Stimulated activated CD4-positive, alpha-beta T cell treated with anti-CD3 and anti-CD28 coated beads, Interleukin-1b, Interleukin-23, amount 100 ng/mL, for 4 hours (primary cell): ENCODE measurements around the gene ZBTB7B.

ENCODE experiments used
- DNase-seq, 2 donors: peaks; one replicate each; pipeline ENCODE4 v3.0.0-alpha.2; 2020; ENCODE audit warnings: low read depth in 2 of 2

Gene ZBTB7B

DNA sequence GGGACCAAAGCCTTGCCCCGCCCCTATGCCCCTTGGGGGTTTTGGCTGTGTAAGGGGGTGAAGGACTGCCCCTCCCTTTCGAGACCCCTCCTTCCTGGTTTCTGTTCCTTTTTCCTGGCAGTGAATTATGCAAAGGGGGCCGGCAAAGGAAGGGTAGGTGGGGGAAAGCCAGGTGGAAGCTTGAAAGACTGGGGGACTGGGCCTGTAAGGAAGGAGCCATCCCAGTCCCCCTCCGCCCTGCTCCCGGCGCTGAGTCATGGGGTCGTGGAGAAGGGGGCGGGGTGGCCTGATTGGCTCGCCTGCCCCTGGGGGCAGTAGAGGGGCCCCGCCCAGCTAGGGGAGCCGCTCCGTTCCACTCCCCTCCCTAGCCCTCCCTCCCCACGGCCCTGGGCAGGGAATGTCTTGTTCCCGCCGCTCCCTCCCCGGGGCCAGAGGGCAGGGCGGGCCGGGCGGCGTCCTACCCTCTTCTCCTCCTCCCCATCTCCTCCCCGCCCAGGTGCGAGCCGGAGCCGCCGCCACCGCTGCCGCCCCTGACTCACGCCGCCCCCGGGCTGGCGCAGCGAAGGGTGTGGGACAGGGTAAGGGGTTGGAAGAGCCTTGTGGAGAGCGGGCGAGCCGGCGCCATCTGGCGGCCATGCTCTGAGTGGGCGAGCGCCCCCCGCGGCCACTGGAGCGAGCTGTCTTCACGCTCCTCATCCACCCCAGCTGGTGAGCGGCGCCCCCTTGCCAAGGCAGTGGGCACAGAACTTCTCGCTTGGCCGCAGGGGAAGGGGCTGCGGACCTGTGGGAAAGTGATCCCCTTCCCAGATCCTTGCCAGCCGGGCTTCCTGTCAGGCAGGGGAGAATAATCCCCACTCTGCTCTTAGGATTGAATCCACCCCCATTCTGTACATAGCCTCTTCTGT is 14.7 kb downstream of the ZBTB7B start:
- peak; percentile 89 to 91 for DNase-seq

DNA sequence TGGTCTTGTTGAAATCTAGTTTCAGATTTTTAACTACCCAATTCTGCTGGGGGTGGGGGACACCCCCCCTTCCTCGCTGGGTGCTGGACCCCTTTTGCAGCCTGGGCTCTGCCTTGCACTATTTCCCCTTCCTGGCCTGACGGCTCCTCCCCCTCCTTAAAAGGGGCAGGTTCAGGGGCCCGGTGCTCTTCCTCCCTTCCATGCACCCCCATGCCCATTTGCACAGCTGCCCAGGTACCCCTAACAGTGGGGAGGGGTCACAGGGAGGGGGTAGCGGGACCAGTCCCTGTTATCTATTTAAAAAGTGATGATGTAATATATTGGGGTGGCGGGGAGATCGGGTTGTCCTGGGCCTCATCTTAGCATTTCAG is 15.3 kb downstream of the ZBTB7B start:
- no peak for DNase-seq

- no peak for DNase-seq
These were observed 16.2 kb downstream of the ZBTB7B start for GRCh38 chr1:155018617-155019348.

DNA sequence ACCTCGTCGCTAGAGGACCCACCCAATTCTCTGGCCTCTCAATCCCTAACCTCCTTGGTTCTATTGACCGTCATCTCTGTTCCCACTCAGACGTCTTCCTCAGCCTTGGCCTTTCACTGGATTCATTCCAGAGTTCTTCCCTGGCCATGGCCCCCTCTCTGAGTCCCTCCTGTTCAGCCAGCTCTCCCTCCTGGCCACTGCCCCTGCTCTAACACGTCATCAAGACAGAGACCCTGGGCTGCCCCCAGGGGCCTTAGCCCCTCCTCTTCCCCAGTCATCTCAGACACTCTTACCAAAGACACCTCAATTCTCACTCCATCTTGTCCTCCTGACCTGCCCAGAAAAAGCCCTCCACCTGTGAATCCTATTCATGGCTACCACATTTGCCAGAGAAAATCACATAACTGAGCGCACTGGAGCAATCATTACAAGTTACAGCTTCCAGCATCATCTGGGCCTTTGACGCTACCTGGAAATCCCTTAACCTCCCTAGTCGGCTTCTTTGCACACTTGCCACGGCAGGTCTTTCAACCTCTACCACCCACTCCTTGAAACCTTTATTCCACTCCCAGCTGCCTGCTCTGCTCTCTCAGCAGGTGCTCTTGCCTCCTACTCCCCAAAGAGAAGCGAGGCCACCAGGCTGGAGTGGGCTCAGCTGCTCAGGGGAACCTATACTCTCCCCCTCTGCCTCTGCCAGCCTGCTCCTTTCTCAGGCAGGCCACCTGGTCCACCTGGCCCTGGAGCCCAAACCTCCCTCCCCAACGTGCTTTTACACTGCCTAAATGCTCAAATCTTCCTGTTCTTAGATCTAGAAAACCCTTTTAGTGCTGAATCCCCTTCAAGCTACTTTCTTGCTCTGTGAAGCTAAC is 17.0 kb downstream of the ZBTB7B start:
- DNase-seq, result no peak

- DNase-seq, result no peak
These were observed 19.7 kb downstream of the ZBTB7B start for GRCh38 chr1:155022136-155022926.

DNA sequence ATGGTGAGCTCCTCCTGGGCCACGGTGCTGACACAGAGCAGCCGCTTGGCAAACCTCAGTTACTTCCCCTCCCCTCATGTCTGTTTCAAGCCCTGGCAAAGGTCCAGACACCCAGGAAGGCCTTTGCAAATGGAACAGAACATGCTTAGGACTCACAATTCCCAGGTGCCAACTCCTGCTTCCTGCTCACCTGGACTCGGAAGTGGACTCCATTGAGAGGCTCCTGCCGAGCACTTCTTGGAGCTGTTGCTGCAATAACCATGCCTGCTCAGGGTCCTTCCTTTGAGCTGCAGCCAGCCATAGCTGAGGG is 20.3 kb downstream of the ZBTB7B start:
- DNase-seq, result no peak

DNA sequence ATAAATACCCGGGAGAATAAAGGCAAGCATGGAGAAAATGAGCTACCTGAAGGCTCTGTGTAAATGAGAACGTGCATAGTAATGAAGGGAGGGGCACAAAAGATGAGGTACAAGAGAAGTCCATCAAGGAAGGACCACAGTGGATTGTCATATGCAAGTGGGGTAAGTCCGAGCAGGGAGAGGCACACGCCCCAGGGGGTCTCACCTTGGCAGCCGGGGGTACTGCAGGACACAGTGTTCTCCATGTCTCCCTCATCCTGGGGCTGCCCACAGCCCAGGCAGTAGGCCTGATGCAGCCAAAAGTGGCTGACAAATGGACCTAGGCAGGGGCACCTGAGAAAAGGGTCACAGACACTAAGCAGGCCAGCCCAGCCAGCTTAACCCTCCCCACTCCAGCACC is 21.0 kb downstream of the ZBTB7B start:
- no peak for DNase-seq

- no peak for DNase-seq
These were observed 21.7 kb downstream of the ZBTB7B start for GRCh38 chr1:155024315-155024714.

DNA sequence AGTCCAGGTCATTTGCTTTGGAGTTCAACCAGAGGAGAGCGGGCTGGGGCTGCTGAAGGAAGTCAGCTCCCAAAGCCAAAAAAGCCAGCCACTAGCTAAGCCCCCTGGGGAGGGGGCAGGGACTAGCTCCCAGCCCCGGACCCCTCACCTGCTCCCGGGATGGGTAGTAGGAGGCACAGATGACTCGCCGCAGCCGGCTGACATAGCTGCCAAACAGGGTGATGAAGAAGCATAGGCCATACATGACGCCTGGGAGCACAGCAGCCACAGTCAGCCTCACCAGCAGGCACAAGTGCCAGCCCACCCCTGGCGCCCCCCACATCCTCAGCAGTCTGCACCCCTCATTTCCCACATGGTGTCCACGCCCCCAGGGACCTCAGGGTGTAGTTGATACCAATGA is 23.6 kb downstream of the ZBTB7B start:
- no peak for DNase-seq

DNA sequence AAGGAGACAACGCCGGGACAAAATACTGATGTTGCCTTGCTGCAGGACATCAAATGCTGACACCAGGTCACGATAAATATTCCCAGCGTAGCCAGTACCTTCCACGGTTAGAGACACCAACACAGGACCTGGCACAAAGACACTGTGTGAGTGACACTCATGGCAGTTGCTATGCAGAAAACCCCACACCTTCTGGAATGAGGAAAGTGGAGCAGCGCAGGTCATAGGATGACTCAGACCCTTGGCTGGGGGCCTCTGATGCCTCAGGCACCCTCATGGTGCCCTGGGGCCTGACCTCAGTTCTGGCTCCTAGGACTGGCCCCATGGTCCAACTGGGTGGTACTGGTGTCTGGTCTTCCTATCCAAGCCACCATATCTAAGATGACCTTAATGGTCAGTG is 24.0 kb downstream of the ZBTB7B start:
- no peak for DNase-seq

GRCh38 chr1:155029513-155030242 is 27.1 kb downstream of the ZBTB7B start:
- DNase-seq, result no peak

DNA sequence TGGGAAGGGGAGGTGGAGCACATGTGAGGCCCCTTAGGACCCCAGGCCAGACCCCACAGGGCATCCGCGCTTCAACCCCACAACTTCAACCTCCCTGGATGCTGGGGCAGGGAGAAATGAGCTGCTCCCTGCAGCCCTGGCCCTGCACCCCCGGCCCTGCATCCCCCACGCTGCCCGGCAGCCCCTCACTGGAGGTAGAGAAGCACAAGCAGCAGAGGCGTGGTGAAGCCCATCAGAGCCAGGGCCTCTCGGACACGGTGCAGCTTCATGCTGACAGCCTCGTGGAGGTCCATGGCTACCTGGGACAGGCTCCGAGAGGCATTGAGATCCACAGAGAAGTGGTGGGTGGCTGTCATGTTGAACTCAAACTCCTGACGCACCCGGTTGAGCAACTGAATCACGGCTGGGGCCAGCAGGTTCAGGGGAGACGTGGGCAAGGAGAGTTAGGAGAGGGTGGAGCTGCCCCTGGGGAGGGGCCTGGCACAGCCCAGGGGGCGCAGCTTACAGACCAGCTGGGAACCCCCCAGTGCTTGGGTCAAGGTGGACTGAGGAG is 27.7 kb downstream of the ZBTB7B start:
- DNase-seq, result no peak

- DNase-seq, result no peak
These were observed 28.3 kb downstream of the ZBTB7B start for GRCh38 chr1:155030899-155031298.

DNA sequence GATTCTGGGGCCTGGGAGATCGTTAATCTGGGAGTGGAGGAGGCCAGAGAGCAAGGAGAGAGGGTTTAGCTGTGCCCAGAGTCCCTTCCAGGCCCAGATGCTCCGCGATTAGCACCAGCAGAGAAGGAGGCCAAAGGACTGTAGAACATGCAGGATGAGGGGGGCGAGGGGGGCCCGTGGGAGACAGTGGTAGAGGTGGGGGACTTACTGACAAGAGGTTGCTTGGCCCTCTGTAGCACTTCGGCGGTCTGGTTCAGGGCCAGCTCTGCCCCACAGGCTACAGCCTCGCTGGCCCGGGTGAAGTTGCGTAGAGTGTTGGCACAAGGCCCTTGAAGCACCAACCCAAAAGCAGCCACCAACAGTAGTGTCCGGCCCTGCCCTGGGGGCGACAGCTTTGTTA is 30.3 kb downstream of the ZBTB7B start:
- DNase-seq, result no peak

- DNase-seq, result no peak
These were observed 30.9 kb downstream of the ZBTB7B start, which contains the start of the genes DCST1 and DCST2 for GRCh38 chr1:155033524-155033923. TSS of gene DCST1 (plus strand) at chr1:155033824. CDS start at chr1:155034037, 213 bp downstream. TSS of gene DCST2 (minus strand) at chr1:155033781. CDS start at chr1:155033701, 80 bp downstream.

DNA sequence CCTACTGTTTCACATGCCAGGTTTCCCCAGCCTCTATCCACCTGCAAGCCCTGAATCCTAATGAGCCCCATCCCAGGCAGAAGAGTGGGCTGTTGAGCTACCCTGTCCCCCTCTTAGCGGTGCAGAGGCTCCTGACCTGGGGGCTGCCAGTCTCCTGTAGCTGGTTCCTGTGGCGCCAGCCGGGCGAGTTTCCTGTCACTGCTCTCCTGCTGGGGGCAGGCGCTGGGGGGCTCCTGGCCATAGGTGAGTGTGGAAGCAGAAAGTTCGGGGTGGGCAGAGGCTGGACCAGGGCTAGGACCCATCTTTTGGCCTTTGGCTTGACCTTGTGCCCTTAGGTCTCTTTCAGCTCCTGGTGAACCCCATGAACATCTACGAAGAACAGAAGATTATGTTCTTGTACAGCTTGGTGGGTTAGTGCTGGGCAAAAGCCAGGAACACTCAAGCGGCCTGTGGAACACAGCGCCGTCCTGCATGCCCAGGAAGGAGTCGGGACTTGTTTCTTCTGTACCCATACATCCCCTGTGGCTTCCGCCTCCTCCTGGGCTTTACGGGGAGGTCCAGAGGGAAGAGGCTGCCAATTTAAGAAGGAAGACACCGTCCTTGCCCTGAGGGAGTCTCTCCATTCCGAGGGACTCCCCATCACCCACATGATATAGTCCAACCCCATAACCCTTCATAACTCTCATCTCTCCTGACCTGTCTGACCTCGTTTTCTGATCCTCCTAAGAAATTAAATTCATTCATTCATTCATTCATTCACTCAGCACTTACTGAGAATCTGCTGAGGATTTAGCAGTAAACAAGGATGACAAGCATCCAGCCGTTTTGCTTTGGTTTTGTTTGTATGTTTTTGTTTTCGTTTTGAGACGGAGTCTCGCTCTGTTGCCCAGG is 32.0 kb downstream of the ZBTB7B start:
- DNase-seq, result no peak

GRCh38 chr1:155035936-155036335 is 33.3 kb downstream of the ZBTB7B start:
- DNase-seq, result no peak

DNA sequence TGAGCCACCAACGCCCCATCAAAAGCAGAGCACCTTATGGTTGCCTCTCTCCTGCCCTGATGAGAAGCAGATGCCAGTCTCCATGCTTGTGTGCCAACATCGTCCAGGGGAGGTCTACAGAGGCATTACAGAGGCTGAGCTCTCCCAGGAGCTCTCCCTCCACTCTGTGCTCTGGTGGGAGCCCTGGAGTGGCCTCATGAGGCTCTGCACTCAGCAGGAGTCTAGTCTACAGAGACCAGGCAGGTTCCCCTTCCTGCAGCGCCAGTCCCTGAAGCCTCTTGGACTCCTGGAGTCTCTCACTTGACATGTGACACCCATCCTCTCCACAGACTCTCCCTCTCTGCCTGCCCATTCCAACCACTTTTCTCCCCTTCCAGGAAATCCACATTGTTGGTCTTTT is 34.4 kb downstream of the ZBTB7B start:
- DNase-seq, result no peak

DNA sequence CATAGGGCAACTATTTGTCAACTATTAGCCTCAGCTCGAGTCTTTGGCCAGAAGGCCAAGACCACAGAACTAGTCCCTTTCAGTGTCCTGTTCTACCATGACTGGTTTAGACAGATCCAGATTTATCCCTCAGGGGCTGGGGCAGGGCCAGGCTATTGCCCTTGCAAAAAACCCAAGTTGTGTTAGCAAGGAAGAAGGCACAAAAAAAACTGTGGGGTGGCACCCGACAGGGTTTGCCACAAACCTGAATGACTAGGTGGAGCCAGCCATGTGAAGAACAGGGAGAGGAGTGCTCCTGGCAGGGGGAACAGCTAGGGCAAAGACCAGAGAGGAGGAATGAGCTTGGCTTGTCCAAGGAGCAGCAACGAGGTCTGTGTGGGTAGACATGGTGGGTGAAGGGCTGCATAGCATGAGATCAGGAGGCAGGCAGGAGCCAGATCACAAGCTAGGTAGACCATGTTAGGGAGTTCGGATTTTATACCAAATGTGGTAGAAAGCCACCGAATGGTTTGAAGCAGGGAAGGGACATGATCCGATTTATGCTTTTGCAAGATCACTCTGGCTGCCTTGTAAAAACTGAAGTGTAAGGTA is 35.3 kb downstream of the ZBTB7B start:
- no peak for DNase-seq
